IMR-90 (cell line): ENCODE results near the gene CGNL1. TPM values are rescaled to one million over a fixed set of nuclear protein-coding genes. Genes with fewer than 3 reads are reported as not detected.

Experiments
- ATAC-seq: fragments of 200-7000 bp; cut with Tn5 transposase; 2 replicates; pipeline ENCODE4 v1.9.1; 2020; ENCODE audit warnings: low read depth, mild to moderate bottlenecking, moderate library complexity
- BruUV-seq: library from RNA; stranded (reverse); fragments of 400-500 nt; replicated peaks from 2 replicates; lab custom pipeline; 2021; lab: Mats Ljungman, UMichigan
- CTCF ChIA-PET: fragments of 300-600 bp; formaldehyde crosslinking; extraction: SDS; loops from one replicate; lab custom pipeline; 2021; ENCODE audit warnings: antibody characterized with exemption; lab: Yijun Ruan, JAX
- POLR2A ChIA-PET: fragments of 300-600 bp; sonication (Branson Sonifier 250); formaldehyde crosslinking; loops from one replicate; lab custom pipeline; 2022; ENCODE audit warnings: antibody characterized with exemption; ENCODE audit not compliant: unreplicated experiment; lab: Charles Lee
- DNase-seq: peaks from one replicate; pipeline ENCODE4 v3.0.0; 2013
- H2AFZ ChIP-seq: replicated peaks from 2 replicates; pipeline ENCODE3; 2013; ENCODE audit warnings: low read length, mild to moderate bottlenecking; ENCODE audit not compliant: poor library complexity
- H2AK5ac ChIP-seq: 2 replicates; pipeline ENCODE4 v1.6.1; 2013; ENCODE audit warnings: low read depth, low read length, inconsistent platforms
- H2AK9ac ChIP-seq: replicated peaks from 2 replicates; pipeline ENCODE3; 2013; ENCODE audit warnings: mild to moderate bottlenecking, low read depth, low read length, moderate library complexity; ENCODE audit not compliant: poor library complexity
- H2BK120ac ChIP-seq: 2 replicates; pipeline ENCODE4 v1.6.1; 2013; ENCODE audit warnings: low read depth, low read length, inconsistent platforms
- H2BK15ac ChIP-seq: 3 replicates; pipeline ENCODE4 v1.6.1; 2013; ENCODE audit warnings: low read depth, low read length, inconsistent platforms
- H2BK20ac ChIP-seq: 2 replicates; pipeline ENCODE4 v1.6.1; 2013; ENCODE audit warnings: low read depth, mild to moderate bottlenecking, inconsistent platforms, low read length, moderate library complexity
- H2BK5ac ChIP-seq: 2 replicates; pipeline ENCODE4 v1.6.1; 2013; ENCODE audit warnings: mild to moderate bottlenecking, low read depth, low read length, inconsistent platforms; ENCODE audit not compliant: poor library complexity, severe bottlenecking
- H3K14ac ChIP-seq: replicated peaks from 2 replicates; pipeline ENCODE4 v1.6.1; 2013; ENCODE audit warnings: low read depth, low read length, inconsistent platforms
- H3K18ac ChIP-seq: 2 replicates; pipeline ENCODE4 v1.6.1; 2013; ENCODE audit warnings: low read depth, low read length, control low read depth
- H3K23ac ChIP-seq: 2 replicates; pipeline ENCODE4 v1.6.1; 2013; ENCODE audit warnings: low read depth, low read length, inconsistent platforms
- H3K27ac ChIP-seq: 2 replicates; pipeline ENCODE4 v1.5.1; 2013; ENCODE audit warnings: mild to moderate bottlenecking, control low read depth, low read length; ENCODE audit not compliant: insufficient read depth
- H3K27me3 ChIP-seq: 2 replicates; pipeline ENCODE4 v1.6.1; 2013; ENCODE audit warnings: low read length; ENCODE audit not compliant: control insufficient read depth, insufficient read depth
- H3K36me3 ChIP-seq: 2 replicates; pipeline ENCODE4 v1.6.1; 2013; ENCODE audit warnings: low read length, mixed read lengths; ENCODE audit not compliant: control insufficient read depth, insufficient read depth
- H3K4ac ChIP-seq: 2 replicates; pipeline ENCODE4 v1.6.1; 2013; ENCODE audit warnings: low read depth, low read length, inconsistent platforms
- H3K4me1 ChIP-seq: 2 replicates; pipeline ENCODE4 v1.6.1; 2013; ENCODE audit warnings: low read length, mixed read lengths; ENCODE audit not compliant: control insufficient read depth, insufficient read depth
- H3K4me2 ChIP-seq: 2 replicates; pipeline ENCODE4 v1.6.1; 2013; ENCODE audit warnings: low read depth, mild to moderate bottlenecking, control low read depth, low read length, moderate library complexity
- H3K4me3 ChIP-seq: 2 replicates; pipeline ENCODE4 v1.5.1; 2013; ENCODE audit warnings: low read depth, mild to moderate bottlenecking, control low read depth, low read length, moderate library complexity; ENCODE audit not compliant: insufficient read depth
- H3K56ac ChIP-seq: 2 replicates; pipeline ENCODE4 v1.6.1; 2013; ENCODE audit warnings: low read length, inconsistent platforms; ENCODE audit not compliant: insufficient read depth; ENCODE audit errors: extremely low read depth
- H3K79me1 ChIP-seq, 2 experiments: 2 replicates each; pipeline ENCODE4 v1.6.1; 2013; ENCODE audit warnings: low read length in 2 of 2, inconsistent platforms in 1 of 2, low read depth in 1 of 2
- H3K9ac ChIP-seq: 2 replicates; pipeline ENCODE4 v1.6.1; 2013; ENCODE audit warnings: low read depth, low read length, control low read depth
- H3K9me1 ChIP-seq: 2 replicates; pipeline ENCODE4 v1.6.1; 2013; ENCODE audit warnings: low read length, inconsistent platforms; ENCODE audit not compliant: insufficient read depth
- H3K9me3 ChIP-seq: 2 replicates; pipeline ENCODE4 v1.6.1; 2013; ENCODE audit warnings: low read length; ENCODE audit not compliant: control insufficient read depth, insufficient read depth
- H4K20me1 ChIP-seq: 2 replicates; pipeline ENCODE4 v1.6.1; 2013; ENCODE audit warnings: low read length, inconsistent platforms; ENCODE audit not compliant: insufficient read depth
- H4K5ac ChIP-seq: 2 replicates; pipeline ENCODE4 v1.6.1; 2013; ENCODE audit warnings: mild to moderate bottlenecking, low read depth, low read length, control low read depth
- H4K8ac ChIP-seq, 2 experiments: 2 replicates each; pipeline ENCODE4 v1.6.1; 2013; ENCODE audit warnings: low read depth in 2 of 2, low read length in 2 of 2, control low read depth in 1 of 2, inconsistent platforms in 1 of 2
- H4K91ac ChIP-seq: 2 replicates; pipeline ENCODE4 v1.6.1; 2013; ENCODE audit warnings: low read depth, low read length, inconsistent platforms; ENCODE audit not compliant: insufficient read depth
- BHLHE40 ChIP-seq: fragments of 150-350 bp; IDR thresholded peaks from 2 replicates; pipeline ENCODE4 v1.6.1; 2016; ENCODE audit warnings: mild to moderate bottlenecking, low read depth, low read length
- CEBPB ChIP-seq: IDR thresholded peaks from 2 replicates; pipeline ENCODE4 v1.6.1; 2012; ENCODE audit warnings: low read depth, low read length, improper control_type of control experiment
- CTCF ChIP-seq: conservative IDR thresholded peaks from 2 replicates; pipeline ENCODE4 v1.5.1; 2012; ENCODE audit warnings: mild to moderate bottlenecking, low read depth, low read length, improper control_type of control experiment
- ELK1 ChIP-seq: fragments of 150-350 bp; IDR thresholded peaks from 2 replicates; pipeline ENCODE4 v1.6.1; 2016; ENCODE audit warnings: low read depth, mild to moderate bottlenecking, low read length, moderate library complexity, borderline replicate concordance
- MAFK ChIP-seq: IDR thresholded peaks from 2 replicates; pipeline ENCODE4 v1.6.1; 2012; ENCODE audit warnings: low read depth, low read length, improper control_type of control experiment
- RAD21 ChIP-seq: IDR thresholded peaks from 2 replicates; pipeline ENCODE4 v1.6.1; 2012; ENCODE audit warnings: low read length, improper control_type of control experiment
- RCOR1 ChIP-seq: IDR thresholded peaks from 2 replicates; pipeline ENCODE4 v1.6.1; 2012; ENCODE audit warnings: mild to moderate bottlenecking, low read length, improper control_type of control experiment; ENCODE audit not compliant: insufficient replicate concordance
- SMC3 ChIP-seq: fragments of 150-350 bp; IDR thresholded peaks from 2 replicates; pipeline ENCODE4 v1.6.1; 2016; ENCODE audit warnings: low read depth, mild to moderate bottlenecking, antibody characterized with exemption, low read length, moderate library complexity
- WGBS, 2 experiments: methylation state at CpG; one replicate each; pipeline versions ENCODE4 v1.1.5 to v1.1.7; 2013; ENCODE audit warnings: missing lambda C conversion rate in 2 of 2; ENCODE audit not compliant: insufficient read length in 1 of 2; ENCODE audit errors: extremely low coverage in 2 of 2; 5-methylcytosine and 5-hydroxymethylcytosine counted together
- dilution Hi-C: fragments of 300-500 bp; cut with HindIII; formaldehyde crosslinking; loops from one replicate; pipeline ENCODE4 v1.14.3; 2018; ENCODE audit warnings: low sequenced_read_pairs; ENCODE audit not compliant: unreplicated experiment
- in situ Hi-C: fragments of 300-500 bp; cut with MboI; formaldehyde crosslinking; loops from 3 replicates; pipeline ENCODE4 v1.14.3; 2019; ENCODE audit warnings: low sequenced_read_pairs, inconsistent platforms, mixed read lengths
- intact Hi-C: fragments of 100-400 bp; cut with micrococcal nuclease; formaldehyde crosslinking; loops from 2 replicates; pipeline ENCODE4 v1.10.0; 2022
- polyA plus RNA-seq, 3 experiments: library from polyadenylated mRNA; depleted of rRNA; stranded (reverse); fragments of >200 nt; gene quantifications; 2 replicates each; pipeline ENCODE4 v1.2.3, GENCODE V29; 2012; ENCODE audit warnings: low replicate concordance in 1 of 3
- total RNA-seq: library from RNA; depleted of rRNA; stranded (reverse); fragments of >200 nt; gene quantifications from 2 replicates; pipeline ENCODE4 v1.2.3, GENCODE V29; 2012
- TF ChIP-seq, protein P1 (sequence below): fragments of 150-350 bp; IDR thresholded peaks from 2 replicates; pipeline ENCODE4 v1.6.1; 2017; ENCODE audit warnings: mild to moderate bottlenecking, antibody characterized with exemption, low read length, low read depth

Gene CGNL1
- total and polyA plus RNA-seq, 2 of the 4 experiments (the other 2 are of a cell fraction), result 0.07 to 0.18 TPM

DNA sequence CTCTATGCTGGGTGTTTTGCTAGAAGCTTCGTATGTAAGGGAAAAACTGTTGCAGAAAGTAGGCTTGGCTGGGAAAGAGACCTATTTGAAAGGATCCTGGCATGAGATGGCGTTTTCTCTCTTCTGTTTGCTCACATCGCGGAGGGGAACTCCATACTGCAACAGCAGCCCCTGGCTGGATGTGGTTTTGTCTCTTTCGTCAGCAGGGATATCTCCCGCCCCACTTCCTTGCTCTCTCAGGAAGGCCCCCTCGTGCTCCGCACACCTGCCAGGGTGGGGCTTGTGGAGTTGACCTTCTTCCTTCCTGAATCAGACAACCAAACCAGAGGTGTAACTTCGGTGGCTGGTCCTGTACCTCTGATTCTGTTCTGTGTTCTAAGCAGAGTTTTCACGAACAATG lies 189.0 kb downstream of the CGNL1 start:
- no peak overlapping the region for H4K5ac ChIP-seq
- H3K14ac ChIP-seq, result no peak overlapping the region
- no peak overlapping the region for H2BK20ac ChIP-seq
- no peak overlapping the region for H3K56ac ChIP-seq
- H3K9ac ChIP-seq, result no peak overlapping the region
- H3K4me3 ChIP-seq, result no peak overlapping the region
- H3K4me2 ChIP-seq, result no peak overlapping the region
- H2AK9ac ChIP-seq, result no peak overlapping the region
- H2AFZ ChIP-seq, result peak overlapping the region; percentile 37
- H3K9me1 ChIP-seq, result no peaks in the 10 kb centered on the region
- intact Hi-C loops (loop anchor here (10.0 kb wide), 1 partner anchor 509 kb away; no protein-coding TSS in a partner anchor), dilution Hi-C loops (no loop called here), in situ Hi-C loops (loop anchor here (10.0 kb wide), 1 partner anchor 299 kb away; no protein-coding TSS in a partner anchor)
- ChIA-PET CTCF (no interaction called here), POLR2A (no interaction called here)
- ATAC-seq (no peak), DNase-seq (peak; percentile 7)
- no peaks in the 10 kb centered on the region for H3K4me1 ChIP-seq
- WGBS, 2 experiments, result 20% methylated on average over 1 of the region's 10 CpGs; no CpG with 5 or more reads in 1 of the 2 experiments
- no peak overlapping the region for H2BK120ac ChIP-seq
- no peaks in the 10 kb centered on the region for H3K36me3 ChIP-seq
- BruUV-seq, result no TSS peak
- H3K18ac ChIP-seq, result no peak overlapping the region
- no peak overlapping the region for H3K27ac ChIP-seq
- H3K9me3 ChIP-seq, result no peaks in the 10 kb centered on the region
- no peak overlapping the region for H2BK5ac ChIP-seq
- no peak overlapping the region for H2AK5ac ChIP-seq
- TF ChIP-seq, protein P1, sequence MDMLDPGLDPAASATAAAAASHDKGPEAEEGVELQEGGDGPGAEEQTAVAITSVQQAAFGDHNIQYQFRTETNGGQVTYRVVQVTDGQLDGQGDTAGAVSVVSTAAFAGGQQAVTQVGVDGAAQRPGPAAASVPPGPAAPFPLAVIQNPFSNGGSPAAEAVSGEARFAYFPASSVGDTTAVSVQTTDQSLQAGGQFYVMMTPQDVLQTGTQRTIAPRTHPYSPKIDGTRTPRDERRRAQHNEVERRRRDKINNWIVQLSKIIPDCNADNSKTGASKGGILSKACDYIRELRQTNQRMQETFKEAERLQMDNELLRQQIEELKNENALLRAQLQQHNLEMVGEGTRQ, result no peak
- TF ChIP-seq RAD21 (no peak), CTCF (no peak), SMC3 (no peak), MAFK (no peak), BHLHE40 (no peak), ELK1 (no peak), RCOR1 (no peak), CEBPB (no peak)
- no peak overlapping the region for H3K23ac ChIP-seq
- no peaks in the 10 kb centered on the region for H4K20me1 ChIP-seq
- H4K91ac ChIP-seq, result no peak overlapping the region
- no peak overlapping the region for H2BK15ac ChIP-seq
- no peak overlapping the region for H3K4ac ChIP-seq
- H4K8ac ChIP-seq, result no peak overlapping the region
- no peaks in the 10 kb centered on the region for H3K79me1 ChIP-seq
- H3K27me3 ChIP-seq, result peaks cover 15% of the 10 kb centered on the region
